ENCODE results near the gene PTPRR. TPM values are rescaled to one million over a fixed set of nuclear protein-coding genes. Genes with fewer than 3 reads are reported as not detected.

Gene PTPRR
- total and polyA plus RNA-seq, 2 of the 13 experiments (the other 11 are each of a cell fraction or from before 2014, with no cell fraction given) = not detected

DNA sequence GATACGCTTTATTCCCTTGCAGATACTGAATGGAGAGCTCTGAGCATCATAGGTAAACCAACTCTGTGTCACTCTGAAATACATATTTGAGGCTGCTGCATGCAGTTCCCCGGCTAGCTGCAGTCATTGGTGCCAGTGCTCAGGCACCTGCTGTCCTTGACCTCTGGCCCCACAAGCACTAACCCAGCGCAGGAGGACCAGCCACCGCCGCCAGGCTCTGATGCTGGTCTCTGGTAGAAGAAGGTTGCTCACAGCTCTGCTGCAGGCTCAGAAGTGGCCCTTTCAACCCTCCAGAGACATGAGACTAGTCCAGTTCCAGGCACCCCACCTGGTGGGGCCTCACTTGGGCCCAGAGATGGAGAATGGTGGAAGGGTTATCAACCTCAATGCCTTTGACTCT, 248.8 kb downstream of the PTPRR start (continued):
- TF ChIP-seq, protein P1, sequence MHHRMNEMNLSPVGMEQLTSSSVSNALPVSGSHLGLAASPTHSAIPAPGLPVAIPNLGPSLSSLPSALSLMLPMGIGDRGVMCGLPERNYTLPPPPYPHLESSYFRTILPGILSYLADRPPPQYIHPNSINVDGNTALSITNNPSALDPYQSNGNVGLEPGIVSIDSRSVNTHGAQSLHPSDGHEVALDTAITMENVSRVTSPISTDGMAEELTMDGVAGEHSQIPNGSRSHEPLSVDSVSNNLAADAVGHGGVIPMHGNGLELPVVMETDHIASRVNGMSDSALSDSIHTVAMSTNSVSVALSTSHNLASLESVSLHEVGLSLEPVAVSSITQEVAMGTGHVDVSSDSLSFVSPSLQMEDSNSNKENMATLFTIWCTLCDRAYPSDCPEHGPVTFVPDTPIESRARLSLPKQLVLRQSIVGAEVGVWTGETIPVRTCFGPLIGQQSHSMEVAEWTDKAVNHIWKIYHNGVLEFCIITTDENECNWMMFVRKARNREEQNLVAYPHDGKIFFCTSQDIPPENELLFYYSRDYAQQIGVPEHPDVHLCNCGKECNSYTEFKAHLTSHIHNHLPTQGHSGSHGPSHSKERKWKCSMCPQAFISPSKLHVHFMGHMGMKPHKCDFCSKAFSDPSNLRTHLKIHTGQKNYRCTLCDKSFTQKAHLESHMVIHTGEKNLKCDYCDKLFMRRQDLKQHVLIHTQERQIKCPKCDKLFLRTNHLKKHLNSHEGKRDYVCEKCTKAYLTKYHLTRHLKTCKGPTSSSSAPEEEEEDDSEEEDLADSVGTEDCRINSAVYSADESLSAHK (CRISPR knock-in tag; IDR thresholded peaks at IDR 0.05; ENCODE audit: borderline replicate concordance) = no peak
- TF ChIP-seq, protein P2, sequence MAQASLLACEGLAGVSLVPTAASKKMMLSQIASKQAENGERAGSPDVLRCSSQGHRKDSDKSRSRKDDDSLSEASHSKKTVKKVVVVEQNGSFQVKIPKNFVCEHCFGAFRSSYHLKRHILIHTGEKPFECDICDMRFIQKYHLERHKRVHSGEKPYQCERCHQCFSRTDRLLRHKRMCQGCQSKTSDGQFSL (CRISPR knock-in tag; IDR thresholded peaks at IDR 0.05) = no peak
- TF ChIP-seq ZNF556 (CRISPR knock-in tag; IDR thresholded peaks at IDR 0.05; ENCODE audit: borderline replicate concordance) (no peak), ZFY (CRISPR knock-in tag; IDR thresholded peaks at IDR 0.05) (no peak), ZNF383 (CRISPR knock-in tag; IDR thresholded peaks at IDR 0.05; ENCODE audit: borderline replicate concordance) (no peak), ZFP62 (CRISPR knock-in tag; IDR thresholded peaks at IDR 0.05) (no peak), MTF1 (CRISPR knock-in tag; IDR thresholded peaks at IDR 0.05) (no peak), GTF3A (CRISPR knock-in tag; conservative IDR thresholded peaks at IDR 0.05) (no peak)
- TF ChIP-seq, protein P3, sequence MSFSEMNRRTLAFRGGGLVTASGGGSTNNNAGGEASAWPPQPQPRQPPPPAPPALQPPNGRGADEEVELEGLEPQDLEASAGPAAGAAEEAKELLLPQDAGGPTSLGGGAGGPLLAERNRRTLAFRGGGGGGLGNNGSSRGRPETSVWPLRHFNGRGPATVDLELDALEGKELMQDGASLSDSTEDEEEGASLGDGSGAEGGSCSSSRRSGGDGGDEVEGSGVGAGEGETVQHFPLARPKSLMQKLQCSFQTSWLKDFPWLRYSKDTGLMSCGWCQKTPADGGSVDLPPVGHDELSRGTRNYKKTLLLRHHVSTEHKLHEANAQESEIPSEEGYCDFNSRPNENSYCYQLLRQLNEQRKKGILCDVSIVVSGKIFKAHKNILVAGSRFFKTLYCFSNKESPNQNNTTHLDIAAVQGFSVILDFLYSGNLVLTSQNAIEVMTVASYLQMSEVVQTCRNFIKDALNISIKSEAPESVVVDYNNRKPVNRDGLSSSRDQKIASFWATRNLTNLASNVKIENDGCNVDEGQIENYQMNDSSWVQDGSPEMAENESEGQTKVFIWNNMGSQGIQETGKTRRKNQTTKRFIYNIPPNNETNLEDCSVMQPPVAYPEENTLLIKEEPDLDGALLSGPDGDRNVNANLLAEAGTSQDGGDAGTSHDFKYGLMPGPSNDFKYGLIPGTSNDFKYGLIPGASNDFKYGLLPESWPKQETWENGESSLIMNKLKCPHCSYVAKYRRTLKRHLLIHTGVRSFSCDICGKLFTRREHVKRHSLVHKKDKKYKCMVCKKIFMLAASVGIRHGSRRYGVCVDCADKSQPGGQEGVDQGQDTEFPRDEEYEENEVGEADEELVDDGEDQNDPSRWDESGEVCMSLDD (CRISPR knock-in tag; IDR thresholded peaks at IDR 0.05; ENCODE audit: borderline replicate concordance) = no peak

Data from HepG2 (cell line).